HG03159 (cell line): Measurements from ENCODE around the gene GYS1.

Experiments used
- ATAC-seq: cut with Tn5 transposase; IDR thresholded peaks from one replicate; pipeline ENCODE4 v1.9.1; 2021; ENCODE audit warnings: mild to moderate bottlenecking, moderate library complexity; ENCODE audit not compliant: unreplicated experiment

GYS1 gene

GRCh38 chr19:48965040-48965805 lies 27.9 kb downstream of the GYS1 start, which contains the start of gene FTL:
Gene FTL, plus strand, starts transcription at chr19:48965309. Its CDS starts 199 bp downstream, at chr19:48965508.
- ATAC-seq = peak; percentile 66

- ATAC-seq = no peak
Observed at GRCh38 chr19:48964205-48965039, 28.7 kb downstream of the GYS1 start.

- ATAC-seq = no peak
Observed at GRCh38 chr19:48963371-48964204, 29.5 kb downstream of the GYS1 start.

GRCh38 chr19:48962849-48963165 lies 30.3 kb downstream of the GYS1 start:
- ATAC-seq = no peak

- ATAC-seq = no peak
Observed at GRCh38 chr19:48962029-48962848, 30.9 kb downstream of the GYS1 start.

- no peak for ATAC-seq
Observed at GRCh38 chr19:48961673-48962028, 31.5 kb downstream of the GYS1 start.

- no peak for ATAC-seq
Observed at GRCh38 chr19:48961051-48961649, 32.0 kb downstream of the GYS1 start.

GRCh38 chr19:48959341-48960239 lies 33.5 kb downstream of the GYS1 start:
- no peak for ATAC-seq

- no peak for ATAC-seq
Observed at GRCh38 chr19:48958006-48958405, 35.1 kb downstream of the GYS1 start.

- ATAC-seq = no peak
Observed at GRCh38 chr19:48955308-48955958, 37.7 kb downstream of the GYS1 start.

GRCh38 chr19:48954595-48955307 lies 38.4 kb downstream of the GYS1 start, which contains the start of gene BAX:
Gene BAX, plus strand, starts transcription at chr19:48954875. Its CDS starts 54 bp downstream, at chr19:48954929.
- peak; percentile 76 for ATAC-seq

GRCh38 chr19:48953990-48954594 lies 39.0 kb downstream of the GYS1 start:
- ATAC-seq = no peak

- no peak for ATAC-seq
Observed at GRCh38 chr19:48953141-48953540, 40.0 kb downstream of the GYS1 start.

- ATAC-seq = no peak
Observed at GRCh38 chr19:48950830-48951519, 42.1 kb downstream of the GYS1 start.

- ATAC-seq = no peak
Observed at GRCh38 chr19:48950159-48950558, 43.0 kb downstream of the GYS1 start.

GRCh38 chr19:48947258-48947542 lies 45.9 kb downstream of the GYS1 start:
- no peak for ATAC-seq
